GM19043 (cell line): ENCODE results near the gene B9D1.

Source experiments
- ATAC-seq: cut with Tn5 transposase; IDR thresholded peaks from one replicate; pipeline ENCODE4 v1.9.1; 2021; ENCODE audit warnings: low read depth; ENCODE audit not compliant: unreplicated experiment

The B9D1 gene

DNA sequence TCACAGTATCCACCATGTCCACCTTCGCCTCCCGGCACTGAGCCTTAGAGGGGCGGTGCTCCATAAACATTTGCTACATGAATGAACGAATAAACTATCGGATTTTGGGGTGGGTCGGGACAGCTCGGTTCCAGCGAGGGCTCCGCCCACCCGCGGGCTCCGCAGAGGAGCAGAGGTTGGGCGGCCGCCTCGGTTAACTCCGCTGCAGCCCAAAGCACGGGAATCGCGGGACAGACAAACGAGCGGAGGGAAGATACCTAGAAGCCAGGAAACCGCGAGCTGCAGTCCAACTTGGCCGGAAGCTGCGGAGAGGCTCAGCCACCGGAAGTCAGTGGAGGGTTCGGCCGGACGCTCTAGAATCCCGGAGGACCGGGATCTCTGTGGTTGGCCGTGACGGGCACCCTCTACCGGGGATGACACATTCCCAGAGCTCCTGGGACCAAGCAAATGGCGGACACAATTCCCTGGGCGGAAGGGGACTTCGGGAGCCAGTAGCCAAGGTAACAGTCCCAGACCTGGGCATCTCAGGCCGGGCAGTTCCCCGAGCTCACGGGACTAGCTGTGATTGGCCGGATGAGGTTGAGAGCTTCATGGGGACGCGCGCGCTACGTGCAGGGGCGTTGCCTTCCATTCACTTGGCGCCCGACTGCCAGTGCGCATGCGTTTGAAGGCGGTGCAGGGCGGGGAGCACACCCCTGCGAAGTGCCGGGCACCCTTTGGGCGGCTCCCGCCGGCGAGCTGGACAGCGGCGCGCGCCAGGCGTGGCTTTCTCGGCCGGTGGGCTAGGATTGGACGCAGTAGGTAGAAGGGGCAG lies 15.3 kb upstream of the B9D1 start:
- ATAC-seq, result peak; percentile 94

DNA sequence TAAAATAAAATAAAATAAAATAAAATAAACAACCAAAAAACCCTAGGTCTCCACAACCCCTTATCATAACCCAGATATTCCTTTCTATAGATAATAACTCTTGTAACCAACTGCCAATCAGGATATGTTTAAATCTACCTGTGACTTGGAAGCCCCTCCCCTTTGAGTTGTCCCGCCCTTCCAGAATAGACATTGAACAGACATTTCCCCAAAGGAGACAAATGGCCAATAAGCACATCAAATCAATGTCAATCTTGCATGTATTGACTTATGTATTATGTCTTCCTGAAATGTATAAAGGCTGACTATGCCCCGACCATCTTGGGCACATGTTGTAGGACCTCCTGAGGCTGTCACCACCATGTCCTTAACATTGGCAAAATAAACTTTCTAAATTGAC lies 14.3 kb upstream of the B9D1 start:
- no peak for ATAC-seq

DNA sequence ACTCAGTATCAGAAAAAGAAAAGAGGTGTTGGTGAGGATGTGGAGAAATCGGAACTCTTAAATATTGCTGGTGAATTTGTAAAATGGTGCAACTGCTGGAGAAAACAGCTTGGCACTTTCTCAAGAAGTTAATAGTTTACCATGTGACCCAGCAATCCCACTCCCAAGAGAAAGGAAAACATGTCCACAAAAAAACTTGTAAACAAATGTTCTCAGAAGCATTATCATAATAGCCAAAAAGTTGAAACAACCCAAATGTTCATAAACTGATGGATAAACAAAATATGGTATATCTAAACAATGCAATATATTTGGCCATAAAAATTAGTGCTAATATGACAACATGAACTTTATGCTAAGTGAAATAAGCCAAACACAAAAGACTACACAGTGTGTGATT lies 13.2 kb upstream of the B9D1 start:
- no peak for ATAC-seq

DNA sequence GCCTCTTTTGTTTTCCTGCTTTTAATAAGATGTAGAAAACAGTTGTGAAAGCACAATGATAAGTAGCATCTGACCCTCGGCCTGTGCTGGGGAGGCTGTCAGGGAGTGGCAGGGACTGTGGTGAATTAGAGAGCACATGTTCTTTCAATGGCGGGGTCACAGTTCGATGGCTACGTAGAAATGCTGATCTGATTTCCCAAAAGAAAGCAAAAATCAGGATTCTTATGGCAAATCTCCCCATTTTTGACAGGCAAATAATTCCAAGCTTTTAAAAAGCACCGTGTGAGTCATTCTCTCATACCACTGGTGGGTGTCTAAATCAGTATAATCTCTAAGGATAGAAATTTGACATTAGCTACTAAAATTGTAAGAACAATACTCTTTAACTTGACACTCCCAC lies 11.6 kb upstream of the B9D1 start:
- ATAC-seq, result no peak

DNA sequence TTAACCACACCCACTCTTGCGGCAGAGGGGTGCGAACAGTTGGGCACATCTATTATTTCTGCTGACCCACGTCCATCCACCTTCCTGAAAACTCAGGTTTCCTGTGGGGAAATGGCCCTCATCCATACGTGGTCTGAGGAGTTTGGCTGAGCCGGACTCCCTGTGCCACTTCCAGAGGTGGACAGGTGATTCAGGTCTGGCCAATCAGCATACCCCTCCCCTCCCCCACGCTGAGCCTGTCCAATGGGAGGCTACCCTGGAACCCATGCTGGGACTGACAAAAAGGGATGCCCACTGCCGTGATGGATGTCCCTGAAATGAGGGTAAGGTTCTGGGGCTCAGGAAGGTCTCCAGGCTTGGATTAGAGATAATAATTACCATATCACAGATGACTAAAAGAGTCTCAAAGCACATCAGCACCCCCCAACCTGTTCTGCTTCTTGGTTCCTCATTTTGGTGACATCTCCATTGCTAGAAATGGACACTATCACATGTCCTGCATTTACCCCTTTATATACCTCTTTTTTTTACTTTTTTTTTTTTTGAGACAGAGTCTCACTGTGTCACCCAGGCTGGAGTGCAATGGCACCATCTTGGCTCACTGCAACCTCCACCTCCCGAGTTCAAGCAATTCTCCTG lies 10.5 kb upstream of the B9D1 start:
- no peak for ATAC-seq

DNA sequence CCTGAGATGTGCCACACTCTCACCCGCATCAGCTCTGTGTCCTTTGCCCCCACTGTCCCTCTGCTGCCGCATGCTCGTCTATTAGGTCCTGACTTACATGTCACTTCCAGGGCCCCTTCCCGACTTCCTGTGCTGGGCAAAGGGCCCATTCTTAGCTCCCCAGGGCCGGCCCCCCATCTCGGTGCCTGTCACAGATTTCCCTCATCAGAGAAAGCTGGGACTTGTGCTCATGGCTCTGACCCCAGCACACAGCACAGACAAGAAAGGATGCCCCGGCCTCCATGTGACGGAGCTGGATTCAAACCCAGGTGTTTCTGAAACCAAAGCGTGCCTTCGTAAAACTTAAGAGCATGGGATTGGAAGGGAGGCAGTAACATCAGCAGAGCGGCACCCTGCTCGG lies 9.9 kb upstream of the B9D1 start:
- no peak for ATAC-seq

DNA sequence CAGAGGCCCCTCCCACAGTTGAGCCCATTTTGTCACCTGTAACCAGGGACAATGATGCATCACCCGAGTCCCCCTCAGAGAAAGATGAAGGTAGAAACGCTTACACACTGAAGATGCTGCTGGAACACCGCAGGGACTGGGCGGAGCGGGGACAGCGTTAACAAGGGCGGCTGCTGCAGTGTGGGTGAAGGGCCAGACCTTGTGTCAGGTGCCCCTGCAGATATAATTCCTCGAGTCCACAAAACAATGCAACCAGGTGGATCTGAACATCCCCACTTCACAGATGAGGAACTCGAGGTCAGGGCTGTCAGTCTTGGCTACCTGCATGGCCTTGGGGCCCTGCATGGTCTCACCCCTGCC lies 9.5 kb upstream of the B9D1 start:
- no peak for ATAC-seq

DNA sequence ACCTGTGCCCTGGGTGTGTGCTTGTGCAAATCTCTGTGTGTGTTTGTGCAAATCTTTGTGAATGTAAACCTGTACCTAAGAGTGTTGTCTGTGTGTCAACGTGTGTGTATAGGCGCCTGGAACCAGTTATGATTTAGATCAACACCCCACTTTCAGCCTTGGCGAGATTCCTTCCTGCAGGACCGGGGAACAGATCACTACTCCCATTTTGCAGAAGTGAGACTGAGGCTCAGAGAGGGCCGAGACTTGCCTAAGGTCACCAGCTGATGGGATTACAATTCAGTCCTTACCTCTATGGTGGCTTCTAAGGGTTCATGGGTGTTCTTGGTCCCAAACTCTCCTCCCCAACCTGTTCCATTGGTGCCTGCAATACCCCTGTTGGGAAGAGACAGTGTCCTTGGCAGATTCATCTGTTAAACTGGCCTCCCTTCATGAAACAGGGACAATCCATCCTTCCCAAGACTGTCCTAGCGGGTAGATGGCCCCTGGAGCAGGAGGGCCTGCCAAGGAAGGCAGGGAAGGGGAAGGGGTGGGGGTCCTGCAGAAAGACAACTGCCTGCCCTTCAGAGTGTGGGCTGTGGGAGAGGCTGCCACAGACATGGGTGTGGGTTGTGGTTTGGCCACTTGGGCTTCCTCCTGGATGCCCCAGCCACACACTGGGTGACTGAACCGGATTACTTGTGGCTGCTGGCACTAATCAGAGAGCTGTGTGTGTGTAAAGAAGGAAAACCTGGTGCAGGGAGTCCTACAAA lies 8.9 kb upstream of the B9D1 start:
- no peak for ATAC-seq

DNA sequence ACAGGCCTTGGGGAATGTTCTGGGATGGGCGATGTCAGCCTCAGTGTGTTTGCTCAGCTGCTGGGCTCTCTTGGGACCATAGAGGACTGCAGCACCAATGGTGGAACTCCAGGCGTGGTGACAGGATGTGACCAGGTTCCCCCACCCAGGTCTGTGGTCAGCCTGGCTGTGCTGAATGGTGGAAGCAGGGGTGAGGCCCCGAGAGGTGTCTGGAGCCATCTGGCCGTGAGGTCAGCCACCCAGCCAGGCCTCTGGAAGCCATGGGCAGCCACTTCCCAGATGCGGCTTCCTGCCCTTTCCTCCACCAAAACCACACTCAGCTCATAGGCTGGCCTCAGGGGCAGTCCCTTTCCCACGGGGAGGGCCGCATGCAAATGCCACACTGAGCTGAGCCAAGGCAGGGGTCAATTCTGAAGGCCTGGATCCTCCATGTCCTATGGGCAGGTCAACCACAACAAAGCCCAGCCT lies 8.0 kb upstream of the B9D1 start:
- no peak for ATAC-seq

DNA sequence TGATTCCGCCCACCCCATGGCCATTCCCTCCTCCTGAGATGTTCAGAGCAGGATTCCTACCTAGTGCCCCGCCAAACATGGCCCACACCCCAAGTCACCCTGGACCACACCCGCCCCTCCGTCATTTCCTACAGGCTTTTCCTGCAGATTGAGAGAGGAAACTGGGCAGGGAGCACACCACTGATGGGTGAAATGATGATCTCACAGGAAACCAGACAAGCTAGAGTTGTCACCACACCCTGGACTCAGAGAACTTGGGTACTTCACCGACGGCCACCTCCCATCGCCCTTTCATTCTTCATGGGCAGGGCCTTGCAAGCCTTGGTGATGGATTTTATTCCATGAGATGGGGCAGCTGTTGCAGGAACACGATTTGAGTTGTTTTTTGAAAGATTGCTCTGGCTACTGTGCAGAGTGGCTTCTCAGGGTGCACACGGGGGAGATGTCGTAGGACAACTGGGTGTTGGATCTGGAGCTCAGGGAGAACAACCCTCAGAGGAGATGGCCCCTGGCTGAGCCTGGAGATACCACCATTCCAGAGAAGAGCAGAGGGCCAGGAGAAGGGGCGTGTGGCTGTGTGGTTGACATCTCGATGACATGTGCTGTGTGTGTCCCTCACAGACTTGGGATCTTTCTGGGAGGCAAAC lies 7.4 kb upstream of the B9D1 start:
- ATAC-seq, result no peak

DNA sequence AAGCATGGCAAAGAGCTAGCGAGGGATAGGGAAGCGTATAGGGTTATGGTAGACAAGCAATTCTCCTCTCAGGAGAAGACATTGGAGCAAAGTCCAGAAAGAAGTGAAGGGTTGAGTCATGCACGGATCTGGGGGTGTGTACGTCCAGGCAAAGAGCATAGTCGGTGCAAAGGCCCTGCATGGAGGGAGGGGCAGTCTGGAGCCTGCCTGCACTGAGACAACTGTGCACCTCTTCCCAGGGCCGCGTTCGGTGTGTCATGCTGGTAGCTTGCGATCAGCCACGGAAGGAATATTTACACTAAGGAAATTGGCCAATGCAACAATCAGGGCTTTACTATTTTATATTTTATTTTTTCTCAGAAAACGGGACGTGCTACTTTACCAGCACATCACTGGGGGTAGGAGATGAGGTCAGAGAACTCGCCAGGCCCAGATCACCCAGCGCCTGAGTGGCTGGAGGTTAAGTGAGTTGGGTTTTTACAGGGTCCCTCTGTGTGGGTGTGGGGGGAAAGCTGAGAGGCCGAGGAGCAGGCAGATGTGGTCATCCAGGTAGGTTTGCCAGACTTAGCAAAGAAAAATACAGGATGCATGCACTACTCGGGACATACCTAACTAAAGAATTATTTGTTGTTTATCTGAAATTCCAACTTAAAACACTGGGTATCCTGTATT lies 6.7 kb upstream of the B9D1 start:
- ATAC-seq, result no peak

DNA sequence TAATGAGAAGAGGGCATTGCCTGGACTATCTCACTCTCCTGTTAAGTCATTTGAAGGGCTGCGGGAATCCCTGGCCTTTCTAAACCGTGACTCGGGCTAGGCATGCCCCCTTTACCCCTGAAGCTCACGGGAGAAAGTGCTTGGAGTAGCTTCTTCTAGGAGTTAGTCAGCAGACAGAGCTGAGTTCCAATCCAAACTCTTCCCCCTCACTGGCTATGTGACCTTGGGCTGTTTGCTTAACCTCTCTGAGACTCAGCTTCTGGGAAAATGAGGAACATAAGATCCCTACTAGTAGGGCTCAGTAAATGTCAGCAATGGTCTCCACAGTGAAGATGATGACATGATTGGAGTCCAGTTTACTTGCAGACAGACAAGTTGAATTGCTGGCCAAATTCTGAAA lies 5.7 kb upstream of the B9D1 start:
- ATAC-seq, result no peak

DNA sequence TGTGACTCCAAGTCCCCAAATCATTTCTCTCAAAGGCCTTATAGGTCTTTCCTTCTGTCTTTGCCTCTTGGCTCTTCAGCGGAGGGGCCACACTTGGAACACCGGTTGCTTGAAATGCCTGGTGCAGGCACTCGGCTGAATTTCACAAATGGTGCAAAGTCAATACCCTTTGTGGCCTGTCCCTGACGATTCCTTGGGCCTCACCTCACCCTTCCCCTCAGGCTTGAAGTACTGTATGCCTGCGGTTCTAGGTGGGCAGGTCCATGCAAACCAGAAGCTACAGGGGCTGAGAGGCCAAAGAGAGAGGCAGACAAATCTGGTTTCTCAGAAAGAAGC lies 4.1 kb upstream of the B9D1 start:
- no peak for ATAC-seq

DNA sequence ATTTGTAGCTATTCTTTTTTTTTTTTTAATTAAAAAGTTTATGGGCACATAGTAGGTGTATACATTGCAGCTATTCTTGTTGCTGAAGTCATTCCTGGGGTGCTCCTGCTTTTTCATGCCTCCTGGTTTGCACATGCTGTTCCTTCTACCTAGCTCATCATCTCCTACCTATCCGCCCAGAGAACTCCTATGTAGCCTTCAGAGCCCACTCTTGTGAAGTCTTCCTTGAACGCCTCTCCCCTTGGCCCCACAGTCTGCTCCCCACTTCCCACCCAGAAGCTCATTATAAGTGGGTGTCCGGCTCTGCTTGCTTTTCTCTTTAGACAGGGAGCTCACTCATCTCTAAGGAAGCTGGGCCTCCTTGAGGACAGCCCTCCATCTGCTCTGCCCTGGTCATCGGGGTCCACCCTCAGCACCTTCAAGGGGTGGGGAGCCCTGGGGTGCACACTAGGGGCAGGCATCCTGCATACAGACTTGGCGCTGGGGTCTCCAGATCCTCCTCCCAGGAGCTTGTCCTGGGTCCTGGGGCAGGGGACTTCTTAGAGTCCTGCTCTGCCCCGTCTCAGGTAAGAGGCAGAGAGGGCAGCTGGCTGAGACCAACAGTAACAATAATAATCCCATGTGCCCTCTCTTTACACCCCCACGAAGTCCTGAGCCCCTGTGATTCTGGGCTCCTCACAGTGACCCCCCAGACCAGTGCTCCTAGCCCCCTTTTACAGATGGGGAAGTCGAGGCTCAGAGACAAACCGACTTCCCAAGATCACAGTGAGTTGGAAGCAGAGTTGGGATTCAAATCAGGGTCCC lies 3.5 kb upstream of the B9D1 start:
- no peak for ATAC-seq

DNA sequence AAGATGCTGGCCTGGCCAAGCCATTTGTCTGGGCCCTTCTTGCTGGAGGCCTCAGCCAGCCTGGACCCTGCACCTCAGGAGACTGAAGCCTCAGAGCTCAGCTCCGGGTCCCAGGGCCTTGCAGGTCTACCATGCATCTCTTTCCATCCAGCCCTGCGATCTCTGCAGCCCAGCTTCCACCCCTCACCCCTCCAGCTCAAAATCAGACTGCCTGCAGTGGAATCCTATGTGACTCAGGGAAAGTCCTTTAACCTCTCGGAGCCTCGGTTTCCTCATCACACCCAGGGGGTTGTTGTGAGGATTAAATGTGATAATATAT lies 2.9 kb upstream of the B9D1 start:
- ATAC-seq, result no peak

DNA sequence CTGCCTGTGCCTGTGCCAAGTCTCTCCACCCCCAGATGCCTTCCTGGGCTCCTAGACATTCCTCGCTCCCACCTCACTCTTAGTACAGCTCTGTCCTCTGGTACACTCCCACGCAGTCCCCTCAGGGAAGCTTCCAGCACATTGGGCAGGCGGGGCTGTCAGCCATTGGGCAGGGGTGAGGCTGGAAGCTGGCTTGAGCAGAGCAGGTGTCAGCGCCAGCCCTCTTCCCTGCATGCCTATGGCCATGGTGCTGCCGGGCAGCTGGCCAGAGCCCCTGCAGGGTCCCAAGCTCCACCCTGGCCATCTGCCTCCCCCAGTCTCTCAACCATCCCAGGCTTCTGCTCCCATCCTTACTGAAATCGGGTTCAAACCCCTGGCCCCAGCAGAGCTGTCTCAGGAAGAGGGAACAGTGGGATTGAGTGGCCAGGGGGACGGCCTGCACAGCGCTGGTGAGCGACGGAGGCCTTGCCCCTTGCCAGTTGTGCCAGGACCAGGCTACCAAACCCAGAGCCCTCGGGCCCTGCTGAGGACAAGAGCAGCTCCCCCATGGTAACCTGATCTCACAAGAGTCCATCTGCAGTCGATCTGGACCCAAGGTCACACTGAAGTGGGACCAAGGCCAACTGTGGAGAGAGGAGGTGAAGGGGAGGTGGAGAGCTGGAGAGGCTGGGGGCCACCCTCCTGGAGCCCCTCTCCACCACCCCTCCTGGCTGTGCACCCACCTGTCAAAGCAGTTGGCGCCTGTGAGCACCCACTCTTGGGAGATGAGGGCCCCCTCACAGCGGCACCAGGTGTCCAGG lies 2.4 kb upstream of the B9D1 start:
- ATAC-seq, result no peak

DNA sequence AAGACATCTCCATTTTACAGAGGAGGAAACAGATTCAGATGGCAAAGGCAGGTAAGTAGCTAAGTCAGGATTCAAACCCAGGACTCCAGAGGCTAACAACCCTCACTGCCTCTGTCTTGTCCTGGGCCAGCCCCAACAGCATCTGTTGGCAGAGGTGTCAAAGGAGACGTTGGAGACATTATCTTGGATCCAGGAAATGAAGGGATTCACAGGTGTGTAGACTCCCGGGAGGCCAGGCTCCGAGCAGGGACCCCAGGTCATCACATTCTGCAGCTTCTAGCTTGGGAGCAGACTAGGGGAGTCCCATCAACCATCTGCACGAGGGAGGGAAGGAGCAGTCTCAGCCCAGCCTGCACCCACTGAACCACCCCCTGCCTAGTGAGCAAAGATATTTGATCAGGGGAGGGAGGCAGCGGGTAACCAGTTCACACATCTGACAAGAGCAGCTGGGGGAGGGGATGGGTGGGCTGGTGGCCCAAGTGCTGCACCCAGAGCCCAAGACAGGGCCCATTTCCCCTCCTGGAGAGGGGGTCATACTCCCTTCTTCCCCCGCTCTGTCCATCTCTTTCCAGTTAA lies 1.0 kb upstream of the B9D1 start:
- no peak for ATAC-seq

DNA sequence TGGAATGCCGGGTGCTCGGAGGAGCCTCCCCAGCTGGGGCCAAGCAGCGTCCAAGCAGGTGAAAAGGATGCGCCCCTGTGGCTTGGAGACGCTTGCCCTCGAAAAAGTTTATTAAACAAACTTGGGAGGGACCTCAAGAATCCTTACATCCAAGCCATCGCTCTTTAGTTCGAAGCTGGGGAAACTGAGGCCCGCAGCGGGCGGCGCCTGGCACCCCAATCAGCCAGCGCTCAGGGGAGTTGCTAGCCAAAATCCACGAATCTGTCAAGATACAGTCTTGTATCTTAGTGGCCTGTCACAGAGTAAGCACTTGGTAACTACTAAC lies 553 bp upstream of the B9D1 start:
- no peak for ATAC-seq

DNA sequence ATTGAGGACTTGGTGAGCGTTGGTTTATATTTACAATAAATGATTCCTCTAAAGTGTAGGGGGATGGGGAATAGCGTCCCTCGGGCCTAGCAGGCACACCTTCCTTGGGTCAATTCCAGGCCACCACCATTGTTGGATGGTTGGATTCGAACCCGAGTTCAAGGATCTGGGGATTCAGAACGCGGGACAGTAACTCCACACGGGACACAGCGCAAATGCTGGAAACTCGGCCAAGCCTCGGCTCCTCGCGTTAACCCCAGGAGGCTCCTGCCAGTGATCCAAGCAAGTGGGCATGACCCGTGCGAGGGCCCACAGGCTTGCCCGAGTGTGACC lies 613 bp downstream of the B9D1 start:
- ATAC-seq, result no peak
